CD4-positive, alpha-beta T cell treated with Interleukin-6 for 4 hours (primary cell): Measurements from ENCODE around the gene RAB44.

ENCODE experiments used
- DNase-seq: peaks from one replicate; pipeline ENCODE4 v3.0.0-alpha.2; 2020; ENCODE audit warnings: mixed read lengths

RAB44 gene

GRCh38 chr6:36779227-36779626 is 81.6 kb downstream of the RAB44 start:
- DNase-seq, result no peak

- no peak for DNase-seq
Measured at GRCh38 chr6:36780442-36781177, 83.0 kb downstream of the RAB44 start.

- DNase-seq, result no peak
Measured at GRCh38 chr6:36781669-36782068, 84.0 kb downstream of the RAB44 start.
